ENCODE results near the gene RHBDD1. TPM values are rescaled to one million over a fixed set of nuclear protein-coding genes. Genes with fewer than 3 reads are reported as not detected.
"Not testable (repeated sequence)": the region's sequence is repeated elsewhere in the genome, so short reads cannot be mapped to it uniquely, and the experiment has no call there.

RHBDD1 gene
- total RNA-seq, 2 experiments from 2014 or later: 23.4 to 29.5 TPM

- DNase-seq: no peak
- POLR2A ChIA-PET: interaction anchor here (0.5 to 2.4 kb wide), 16 partner anchors 33 to 1908 kb away, joined by 3 to 25 read pairs (median 4); partner anchors contain the start of gene IRS1
Measured at GRCh38 chr2:226835420-226835795, 446 bp upstream of the RHBDD1 start.

GRCh38 chr2:226836548-226836885, 663 bp downstream of the RHBDD1 start:
- Mint-ChIP-seq H3K4me1 (ENCODE audit: low read depth) (peaks cover 62% of the 10 kb centered on the region), H3K27ac (peak overlapping the region; percentile 99), H3K27me3 (ENCODE audit: low read depth) (no peaks in the 10 kb centered on the region), H3K36me3 (ENCODE audit: low read depth) (peaks cover 54% of the 10 kb centered on the region), H3K4me3 (peak overlapping the region; percentile 88), H3K9me3 (ENCODE audit: insufficient read depth) (no peaks in the 10 kb centered on the region)
- CTCF ChIA-PET: interaction anchor here (1.0 to 2.7 kb wide), 3 partner anchors 15 to 38 kb away, joined by 4 to 22 read pairs (median 6); no protein-coding TSS in a partner anchor
- POLR2A ChIA-PET: interaction anchor here (0.7 to 2.4 kb wide), 9 partner anchors 11 to 148 kb away, joined by 3 to 25 read pairs (median 5); partner anchors contain the start of gene IRS1
- peak; percentile 24 for DNase-seq
- ATAC-seq: peak; percentile 8

More at GRCh38 chr2:226835420-226835795, 446 bp upstream of the RHBDD1 start:
- H3K4me1 Mint-ChIP-seq (ENCODE audit: low read depth): peaks cover 61% of the 10 kb centered on the region
- peak overlapping the region; percentile 99 for H3K27ac Mint-ChIP-seq
- CTCF ChIA-PET: interaction anchor here (1.0 to 2.7 kb wide), 7 partner anchors 11 to 619 kb away, joined by 3 to 22 read pairs (median 4); partner anchors contain the start of gene IRS1
- peaks cover 56% of the 10 kb centered on the region for H3K36me3 Mint-ChIP-seq (ENCODE audit: low read depth)
- H3K27me3 Mint-ChIP-seq (ENCODE audit: low read depth): no peaks in the 10 kb centered on the region
- no peaks in the 10 kb centered on the region for H3K9me3 Mint-ChIP-seq (ENCODE audit: insufficient read depth)
- peak; percentile 25 for ATAC-seq
- H3K4me3 Mint-ChIP-seq: peak overlapping the region; percentile 88

DNA sequence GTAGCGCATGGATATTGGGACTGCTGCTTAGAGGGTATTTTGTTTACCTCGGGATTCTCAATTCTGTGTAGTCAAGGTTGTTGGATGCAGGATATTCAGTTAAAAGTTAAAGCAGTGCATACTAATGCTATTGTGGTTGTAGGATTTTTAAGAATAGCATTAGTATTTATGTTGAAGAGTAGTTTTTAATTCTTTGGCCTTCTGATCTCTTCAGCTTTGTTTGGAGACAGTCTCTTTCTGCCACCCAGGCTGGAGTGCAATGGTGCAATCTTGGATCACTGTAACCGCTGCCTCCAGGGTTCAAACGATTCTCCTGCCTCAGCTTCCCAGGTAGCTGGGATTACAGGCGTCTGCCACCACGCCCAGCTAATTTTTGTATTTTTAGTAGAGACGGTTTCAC, 1.5 kb downstream of the RHBDD1 start:
- ATAC-seq (no peak), DNase-seq (no peak)
- ChIA-PET POLR2A (interaction anchor here (1.4 to 1.8 kb wide), 2 partner anchors 38 to 145 kb away, joined by 5 to 9 read pairs; partner anchors contain the start of gene IRS1), CTCF (interaction anchor here (1.1 to 2.6 kb wide), 4 partner anchors 10 to 39 kb away, joined by 4 to 6 read pairs (median 5); no protein-coding TSS in a partner anchor)
- Mint-ChIP-seq H3K27me3 (ENCODE audit: low read depth) (no peaks in the 10 kb centered on the region), H3K9me3 (ENCODE audit: insufficient read depth) (peaks cover 3% of the 10 kb centered on the region), H3K27ac (peak overlapping the region; percentile 99), H3K36me3 (ENCODE audit: low read depth) (peaks cover 55% of the 10 kb centered on the region), H3K4me1 (ENCODE audit: low read depth) (peaks cover 62% of the 10 kb centered on the region), H3K4me3 (peak overlapping the region; percentile 88)

- DNase-seq: no peak
- Mint-ChIP-seq H3K9me3 (ENCODE audit: insufficient read depth) (peaks cover 6% of the 10 kb centered on the region), H3K4me3 (peak overlapping the region; percentile 88), H3K36me3 (ENCODE audit: low read depth) (peaks cover 57% of the 10 kb centered on the region), H3K27me3 (ENCODE audit: low read depth) (no peaks in the 10 kb centered on the region), H3K27ac (peak overlapping the region; percentile 99), H3K4me1 (ENCODE audit: low read depth) (peaks cover 68% of the 10 kb centered on the region)
- ATAC-seq: no peak
- ChIA-PET POLR2A (interaction anchor here (0.7 to 1.8 kb wide), 2 partner anchors 29 to 38 kb away, joined by 3 to 9 read pairs; partner anchors contain the start of gene IRS1), CTCF (interaction anchor here (0.6 to 2.6 kb wide), 6 partner anchors 9 to 39 kb away, joined by 3 to 6 read pairs (median 4); no protein-coding TSS in a partner anchor)
Measured at GRCh38 chr2:226837787-226838603, 2.1 kb downstream of the RHBDD1 start.

- Mint-ChIP-seq H3K4me3 (peak overlapping the region; percentile 88), H3K4me1 (ENCODE audit: low read depth) (peaks cover 68% of the 10 kb centered on the region), H3K27ac (peak overlapping the region; percentile 89), H3K27me3 (ENCODE audit: low read depth) (no peaks in the 10 kb centered on the region), H3K36me3 (ENCODE audit: low read depth) (peaks cover 58% of the 10 kb centered on the region), H3K9me3 (ENCODE audit: insufficient read depth) (peaks cover 6% of the 10 kb centered on the region)
- no peak for DNase-seq
- ATAC-seq: no peak
- ChIA-PET CTCF (interaction anchor here (0.8 to 2.6 kb wide), 3 partner anchors 9 to 40 kb away, joined by 3 to 6 read pairs (median 5); no protein-coding TSS in a partner anchor), POLR2A (interaction anchor here (1.8 kb wide), 1 partner anchor 39 kb away, joined by 9 read pairs; the partner anchor contains the start of gene IRS1)
Measured at GRCh38 chr2:226838722-226839121, 2.9 kb downstream of the RHBDD1 start.

DNA sequence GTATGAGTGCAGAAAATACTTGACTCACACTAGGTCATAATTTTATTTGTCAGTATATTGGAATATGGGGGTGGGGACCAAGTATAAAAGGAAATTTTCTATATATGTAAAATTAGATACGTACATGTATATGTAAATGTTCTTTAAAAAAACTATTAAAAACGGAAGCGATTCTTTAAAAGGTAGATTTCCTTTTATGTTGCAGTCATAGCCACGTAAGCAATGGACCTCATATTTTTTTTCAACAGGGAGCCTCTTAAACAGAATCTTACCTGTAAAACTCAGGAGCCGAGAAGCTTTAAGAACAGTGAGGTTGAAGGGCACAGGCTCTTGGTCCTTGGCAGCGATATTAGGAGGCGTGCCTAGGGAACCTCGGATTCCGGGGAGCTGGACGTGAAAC, 3.3 kb downstream of the RHBDD1 start:
- no peak for ATAC-seq
- Mint-ChIP-seq H3K27ac (peak overlapping the region; percentile 89), H3K27me3 (ENCODE audit: low read depth) (no peaks in the 10 kb centered on the region), H3K4me1 (ENCODE audit: low read depth) (peaks cover 64% of the 10 kb centered on the region), H3K9me3 (ENCODE audit: insufficient read depth) (peaks cover 6% of the 10 kb centered on the region), H3K36me3 (ENCODE audit: low read depth) (peaks cover 58% of the 10 kb centered on the region), H3K4me3 (peak overlapping the region; percentile 88)
- ChIA-PET CTCF (interaction anchor here (0.7 to 2.6 kb wide), 2 partner anchors 9 to 41 kb away, joined by 3 to 6 read pairs; no protein-coding TSS in a partner anchor), POLR2A (no interaction called here)
- no peak for DNase-seq

GRCh38 chr2:226839951-226840350, 4.1 kb downstream of the RHBDD1 start:
- ATAC-seq (no peak), DNase-seq (no peak)
- Mint-ChIP-seq H3K4me1 (ENCODE audit: low read depth) (peaks cover 60% of the 10 kb centered on the region), H3K36me3 (ENCODE audit: low read depth) (peaks cover 58% of the 10 kb centered on the region), H3K27ac (no peak overlapping the region), H3K4me3 (no peak overlapping the region), H3K9me3 (ENCODE audit: insufficient read depth) (peaks cover 6% of the 10 kb centered on the region), H3K27me3 (ENCODE audit: low read depth) (no peaks in the 10 kb centered on the region)
- CTCF ChIA-PET: interaction anchor here (0.7 to 1.0 kb wide), 2 partner anchors 8 to 146 kb away, joined by 3 read pairs; no protein-coding TSS in a partner anchor
- POLR2A ChIA-PET: no interaction called here

GRCh38 chr2:226843001-226843400, 7.1 kb downstream of the RHBDD1 start:
- ATAC-seq; POLR2A ChIA-PET; H3K9me3 Mint-ChIP-seq (ENCODE audit: insufficient read depth); DNase-seq; CTCF ChIA-PET; H3K27me3 Mint-ChIP-seq (ENCODE audit: low read depth); H3K27ac Mint-ChIP-seq; H3K4me3 Mint-ChIP-seq: not testable (repeated sequence)
- Mint-ChIP-seq H3K36me3 (ENCODE audit: low read depth) (peaks cover 48% of the 10 kb centered on the region), H3K4me1 (ENCODE audit: low read depth) (peaks cover 44% of the 10 kb centered on the region)

- POLR2A ChIA-PET: no interaction called here
- Mint-ChIP-seq H3K36me3 (ENCODE audit: low read depth) (peaks cover 33% of the 10 kb centered on the region), H3K4me1 (ENCODE audit: low read depth) (peaks cover 20% of the 10 kb centered on the region), H3K27ac (no peak overlapping the region), H3K9me3 (ENCODE audit: insufficient read depth) (peaks cover 6% of the 10 kb centered on the region), H3K27me3 (ENCODE audit: low read depth) (no peaks in the 10 kb centered on the region), H3K4me3 (no peak overlapping the region)
- CTCF ChIA-PET: interaction anchor here (1.2 kb wide), 1 partner anchor 10 kb away, joined by 4 read pairs; the partner anchor contains the start of gene RHBDD1
- DNase-seq (no peak), ATAC-seq (no peak)
Measured at GRCh38 chr2:226845386-226846116, 9.7 kb downstream of the RHBDD1 start.

GRCh38 chr2:226847090-226847489, 11.2 kb downstream of the RHBDD1 start:
- Mint-ChIP-seq H3K27ac (no peak overlapping the region), H3K9me3 (ENCODE audit: insufficient read depth) (peaks cover 5% of the 10 kb centered on the region), H3K4me3 (no peak overlapping the region), H3K4me1 (ENCODE audit: low read depth) (peaks cover 16% of the 10 kb centered on the region), H3K27me3 (ENCODE audit: low read depth) (no peaks in the 10 kb centered on the region), H3K36me3 (ENCODE audit: low read depth) (peaks cover 25% of the 10 kb centered on the region)
- no peak for DNase-seq
- POLR2A ChIA-PET: no interaction called here
- no peak for ATAC-seq
- CTCF ChIA-PET: interaction anchor here (0.9 to 1.2 kb wide), 3 partner anchors 9 to 44 kb away, joined by 4 to 5 read pairs (median 4); partner anchors contain the start of gene RHBDD1

GRCh38 chr2:226847511-226847910, 11.7 kb downstream of the RHBDD1 start:
- ATAC-seq: no peak
- Mint-ChIP-seq H3K9me3 (ENCODE audit: insufficient read depth) (peaks cover 1% of the 10 kb centered on the region), H3K4me1 (ENCODE audit: low read depth) (peaks cover 12% of the 10 kb centered on the region), H3K27ac (no peak overlapping the region), H3K4me3 (no peak overlapping the region), H3K36me3 (ENCODE audit: low read depth) (peaks cover 21% of the 10 kb centered on the region), H3K27me3 (ENCODE audit: low read depth) (no peaks in the 10 kb centered on the region)
- ChIA-PET POLR2A (no interaction called here), CTCF (interaction anchor here (0.9 kb wide), 1 partner anchor 10 kb away, joined by 5 read pairs; no protein-coding TSS in a partner anchor)
- no peak for DNase-seq

Measured in activated CD8-positive, alpha-beta T cell treated with anti-CD3 and anti-CD28 coated beads, Interleukin-2, amount 10 ng/mL, durations not matched to agents 7 days and 5 days (primary cell).